Measurements from ENCODE around the gene DESI2.

DNA sequence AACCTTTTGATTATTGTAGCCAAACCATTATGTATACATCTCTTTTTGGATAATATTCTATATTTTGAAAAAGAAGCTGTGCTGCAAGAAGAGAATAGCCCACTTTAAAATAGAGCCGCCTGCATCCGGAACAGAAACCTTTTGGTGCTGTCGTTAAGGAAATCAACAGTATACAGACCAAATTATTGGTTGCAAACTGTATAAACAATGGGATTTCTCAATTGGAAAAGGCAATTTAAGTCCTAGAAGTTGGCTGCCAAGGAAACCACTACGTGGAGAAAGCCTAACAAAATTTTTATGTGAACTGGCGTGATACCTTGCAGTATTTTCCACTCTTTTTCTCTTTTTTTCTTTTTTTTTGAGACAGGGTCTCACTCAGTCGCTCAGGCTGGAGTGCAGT lies 25.8 kb downstream of the DESI2 start:
- TF ChIP-seq HDAC2 (IDR thresholded peaks at IDR 0.05) (no peak), BHLHE40 (IDR thresholded peaks at IDR 0.05; ENCODE audit: low read depth, low read length) (no peak), CHD2 (IDR thresholded peaks at IDR 0.05; ENCODE audit: low read length, partially characterized antibody) (no peak)
- TF ChIP-seq, protein P1, sequence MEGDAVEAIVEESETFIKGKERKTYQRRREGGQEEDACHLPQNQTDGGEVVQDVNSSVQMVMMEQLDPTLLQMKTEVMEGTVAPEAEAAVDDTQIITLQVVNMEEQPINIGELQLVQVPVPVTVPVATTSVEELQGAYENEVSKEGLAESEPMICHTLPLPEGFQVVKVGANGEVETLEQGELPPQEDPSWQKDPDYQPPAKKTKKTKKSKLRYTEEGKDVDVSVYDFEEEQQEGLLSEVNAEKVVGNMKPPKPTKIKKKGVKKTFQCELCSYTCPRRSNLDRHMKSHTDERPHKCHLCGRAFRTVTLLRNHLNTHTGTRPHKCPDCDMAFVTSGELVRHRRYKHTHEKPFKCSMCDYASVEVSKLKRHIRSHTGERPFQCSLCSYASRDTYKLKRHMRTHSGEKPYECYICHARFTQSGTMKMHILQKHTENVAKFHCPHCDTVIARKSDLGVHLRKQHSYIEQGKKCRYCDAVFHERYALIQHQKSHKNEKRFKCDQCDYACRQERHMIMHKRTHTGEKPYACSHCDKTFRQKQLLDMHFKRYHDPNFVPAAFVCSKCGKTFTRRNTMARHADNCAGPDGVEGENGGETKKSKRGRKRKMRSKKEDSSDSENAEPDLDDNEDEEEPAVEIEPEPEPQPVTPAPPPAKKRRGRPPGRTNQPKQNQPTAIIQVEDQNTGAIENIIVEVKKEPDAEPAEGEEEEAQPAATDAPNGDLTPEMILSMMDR (IDR thresholded peaks at IDR 0.05), result no peak
